GM18526 (cell line): ENCODE results near the gene TTC13.

Experiments
- POLR2A ChIP-seq: IDR thresholded peaks from 3 replicates; pipeline ENCODE4 v1.6.1; 2011; ENCODE audit not compliant: insufficient read length; ENCODE audit errors: extremely low read depth

TTC13 gene

GRCh38 chr1:230964896-230965295 lies 13.8 kb downstream of the TTC13 start:
- TF ChIP-seq POLR2A: no peak

- no peak for TF ChIP-seq POLR2A
These were observed 20.3 kb downstream of the TTC13 start for GRCh38 chr1:230958370-230958769.

- no peak for TF ChIP-seq POLR2A
These were observed 21.1 kb downstream of the TTC13 start for GRCh38 chr1:230957580-230957989.

GRCh38 chr1:230950404-230950803 lies 28.3 kb downstream of the TTC13 start:
- no peak for TF ChIP-seq POLR2A

- no peak for TF ChIP-seq POLR2A
These were observed 29.8 kb downstream of the TTC13 start for GRCh38 chr1:230948903-230949302.

- no peak for TF ChIP-seq POLR2A
These were observed 30.4 kb downstream of the TTC13 start for GRCh38 chr1:230948301-230948700.

GRCh38 chr1:230943048-230943593 lies 35.5 kb downstream of the TTC13 start:
- TF ChIP-seq POLR2A: no peak

- no peak for TF ChIP-seq POLR2A
These were observed 37.8 kb downstream of the TTC13 start for GRCh38 chr1:230940848-230941247.

GRCh38 chr1:230939806-230940489 lies 38.7 kb downstream of the TTC13 start:
- no peak for TF ChIP-seq POLR2A

- no peak for TF ChIP-seq POLR2A
These were observed 39.7 kb downstream of the TTC13 start for GRCh38 chr1:230938924-230939368.

GRCh38 chr1:230937371-230937770 lies 41.3 kb downstream of the TTC13 start:
- no peak for TF ChIP-seq POLR2A

GRCh38 chr1:230936475-230936874 lies 42.2 kb downstream of the TTC13 start:
- no peak for TF ChIP-seq POLR2A

GRCh38 chr1:230935852-230936251 lies 42.8 kb downstream of the TTC13 start:
- TF ChIP-seq POLR2A: no peak

GRCh38 chr1:230930986-230931385 lies 47.7 kb downstream of the TTC13 start:
- TF ChIP-seq POLR2A: no peak

GRCh38 chr1:230926182-230926581 lies 52.5 kb downstream of the TTC13 start:
- no peak for TF ChIP-seq POLR2A

- no peak for TF ChIP-seq POLR2A
These were observed 53.1 kb downstream of the TTC13 start for GRCh38 chr1:230925608-230926007.

- TF ChIP-seq POLR2A: no peak
These were observed 55.5 kb downstream of the TTC13 start for GRCh38 chr1:230923176-230923575.
